ENCODE data around the gene SORL1-AS1.

SORL1-AS1 gene

DNA sequence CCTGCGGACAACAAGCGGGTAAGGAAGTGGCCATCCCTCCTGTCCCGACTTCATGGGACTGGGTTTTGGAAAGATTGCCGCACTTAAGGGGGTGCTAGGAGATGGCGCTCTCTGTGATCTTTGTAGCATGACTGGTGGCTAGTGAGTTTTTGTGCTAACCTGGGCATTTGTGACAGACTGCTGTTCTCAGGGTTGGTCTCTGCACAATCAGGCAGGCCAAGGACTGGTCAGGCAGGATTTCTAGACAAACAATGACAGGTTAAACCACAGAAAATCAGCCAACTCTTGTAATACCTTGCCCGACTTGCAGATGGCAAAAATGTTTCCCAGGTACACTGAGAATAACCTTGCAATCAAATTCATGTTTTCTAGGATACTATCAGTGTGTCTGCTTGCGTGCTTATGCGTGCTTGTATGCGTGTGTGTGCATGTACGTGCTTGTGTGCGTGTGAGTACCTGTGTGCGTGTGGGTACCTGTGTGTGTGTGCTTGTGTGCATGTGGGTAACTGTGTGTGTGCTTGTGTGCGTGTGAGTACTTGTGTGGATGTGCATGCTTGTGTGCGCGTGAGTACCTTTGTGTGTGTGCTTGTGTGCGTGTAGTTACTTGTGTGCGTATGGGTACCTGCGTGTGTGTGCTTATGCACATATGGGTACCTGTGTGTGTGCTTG, 25.6 kb upstream of the SORL1-AS1 start:
- ATAC-seq (no peak), DNase-seq (no peak)
- H3K27me3 ChIP-seq (ENCODE audit: insufficient read depth in 3 of 3, low read length in 2 of 3): peaks cover 0 to 1% (median 0%) of the 10 kb centered on the region in 3 donors
- H3K4me1 ChIP-seq: no peaks in the 10 kb centered on the region
- TF ChIP-seq, protein P1, sequence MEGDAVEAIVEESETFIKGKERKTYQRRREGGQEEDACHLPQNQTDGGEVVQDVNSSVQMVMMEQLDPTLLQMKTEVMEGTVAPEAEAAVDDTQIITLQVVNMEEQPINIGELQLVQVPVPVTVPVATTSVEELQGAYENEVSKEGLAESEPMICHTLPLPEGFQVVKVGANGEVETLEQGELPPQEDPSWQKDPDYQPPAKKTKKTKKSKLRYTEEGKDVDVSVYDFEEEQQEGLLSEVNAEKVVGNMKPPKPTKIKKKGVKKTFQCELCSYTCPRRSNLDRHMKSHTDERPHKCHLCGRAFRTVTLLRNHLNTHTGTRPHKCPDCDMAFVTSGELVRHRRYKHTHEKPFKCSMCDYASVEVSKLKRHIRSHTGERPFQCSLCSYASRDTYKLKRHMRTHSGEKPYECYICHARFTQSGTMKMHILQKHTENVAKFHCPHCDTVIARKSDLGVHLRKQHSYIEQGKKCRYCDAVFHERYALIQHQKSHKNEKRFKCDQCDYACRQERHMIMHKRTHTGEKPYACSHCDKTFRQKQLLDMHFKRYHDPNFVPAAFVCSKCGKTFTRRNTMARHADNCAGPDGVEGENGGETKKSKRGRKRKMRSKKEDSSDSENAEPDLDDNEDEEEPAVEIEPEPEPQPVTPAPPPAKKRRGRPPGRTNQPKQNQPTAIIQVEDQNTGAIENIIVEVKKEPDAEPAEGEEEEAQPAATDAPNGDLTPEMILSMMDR (IDR thresholded peaks at IDR 0.05): no peak
- H3K27ac ChIP-seq: no peak overlapping the region
- no peak overlapping the region for H3K4me3 ChIP-seq
- H3K9me3 ChIP-seq: no peaks in the 10 kb centered on the region
- H3K36me3 ChIP-seq (ENCODE audit: insufficient read depth in 1 of 2, low read depth in 1 of 2): no peaks in the 10 kb centered on the region
- intact Hi-C loops (cut with DNase I): no loop called here
- WGBS, 3 donors: 96% methylated on average over 18 of the region's 18 CpGs

DNA sequence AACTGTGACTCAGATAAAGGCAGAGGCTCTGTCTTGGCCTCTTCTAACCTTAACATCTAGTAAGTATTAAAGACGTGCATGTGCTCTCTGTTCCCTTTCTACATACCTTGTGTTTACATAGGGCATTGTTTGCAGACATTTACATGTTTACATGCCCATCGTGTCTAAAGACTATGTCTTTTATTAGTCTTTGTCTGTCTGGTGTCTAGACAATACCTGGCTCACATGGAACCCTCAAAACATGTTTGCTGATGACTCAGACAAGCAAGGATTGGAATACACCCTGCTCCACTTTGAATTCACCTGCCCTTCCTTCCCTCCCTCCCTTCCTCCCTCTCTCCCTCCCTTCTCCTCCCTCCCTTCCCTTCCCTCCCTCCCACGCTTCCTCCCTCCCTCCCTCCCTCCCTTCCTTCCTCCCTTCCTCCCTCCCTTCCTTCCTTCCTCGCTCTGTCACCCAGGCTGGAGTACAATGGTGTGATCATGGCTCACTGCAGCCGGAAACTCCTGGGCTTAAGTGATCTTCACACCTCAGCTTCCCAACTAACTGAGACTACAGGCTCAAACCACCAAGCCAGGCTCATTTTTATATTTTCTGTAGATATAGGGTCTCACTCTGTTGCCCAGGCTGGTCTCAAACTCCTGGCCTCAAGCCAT, 23.7 kb upstream of the SORL1-AS1 start:
- H3K9me3 ChIP-seq: no peaks in the 10 kb centered on the region
- WGBS, 3 donors: 67 to 73% (median 72%) methylated on average over 5 of the region's 5 CpGs

DNA sequence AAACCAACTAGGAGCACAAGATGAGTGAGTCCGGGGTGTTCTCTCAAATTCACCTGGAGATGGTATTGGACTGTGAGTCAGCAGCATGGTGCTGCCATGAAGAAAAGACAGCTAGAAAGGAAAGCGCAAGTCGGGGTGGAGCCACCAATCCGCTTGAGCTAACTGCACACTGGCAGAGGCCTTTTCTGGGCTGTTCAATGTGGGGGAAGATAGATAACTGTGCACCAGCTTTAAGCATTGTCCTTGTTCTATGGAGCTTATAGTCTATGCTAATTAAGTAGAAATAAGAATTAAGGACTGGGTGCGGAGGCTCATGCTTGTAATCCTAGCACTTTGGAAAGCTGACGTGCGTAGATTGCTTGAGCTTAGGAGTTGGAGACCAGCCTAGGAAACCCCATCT, 21.9 kb upstream of the SORL1-AS1 start:
- TF ChIP-seq, protein P1 (IDR thresholded peaks at IDR 0.05): no peak
- no peak for DNase-seq

More for the DNA sequence above, 23.7 kb upstream of the SORL1-AS1 start:
- H3K27ac ChIP-seq: no peak overlapping the region
- intact Hi-C loops (cut with DNase I): no loop called here
- no peak for ATAC-seq
- DNase-seq: no peak
- no peaks in the 10 kb centered on the region for H3K4me1 ChIP-seq
- no peaks in the 10 kb centered on the region for H3K36me3 ChIP-seq (ENCODE audit: insufficient read depth in 1 of 2, low read depth in 1 of 2)
- TF ChIP-seq, protein P1 (IDR thresholded peaks at IDR 0.05): no peak
- H3K27me3 ChIP-seq (ENCODE audit: insufficient read depth in 3 of 3, low read length in 2 of 3): peaks cover 0 to 1% (median 0%) of the 10 kb centered on the region in 3 donors
- H3K4me3 ChIP-seq: no peak overlapping the region

DNA sequence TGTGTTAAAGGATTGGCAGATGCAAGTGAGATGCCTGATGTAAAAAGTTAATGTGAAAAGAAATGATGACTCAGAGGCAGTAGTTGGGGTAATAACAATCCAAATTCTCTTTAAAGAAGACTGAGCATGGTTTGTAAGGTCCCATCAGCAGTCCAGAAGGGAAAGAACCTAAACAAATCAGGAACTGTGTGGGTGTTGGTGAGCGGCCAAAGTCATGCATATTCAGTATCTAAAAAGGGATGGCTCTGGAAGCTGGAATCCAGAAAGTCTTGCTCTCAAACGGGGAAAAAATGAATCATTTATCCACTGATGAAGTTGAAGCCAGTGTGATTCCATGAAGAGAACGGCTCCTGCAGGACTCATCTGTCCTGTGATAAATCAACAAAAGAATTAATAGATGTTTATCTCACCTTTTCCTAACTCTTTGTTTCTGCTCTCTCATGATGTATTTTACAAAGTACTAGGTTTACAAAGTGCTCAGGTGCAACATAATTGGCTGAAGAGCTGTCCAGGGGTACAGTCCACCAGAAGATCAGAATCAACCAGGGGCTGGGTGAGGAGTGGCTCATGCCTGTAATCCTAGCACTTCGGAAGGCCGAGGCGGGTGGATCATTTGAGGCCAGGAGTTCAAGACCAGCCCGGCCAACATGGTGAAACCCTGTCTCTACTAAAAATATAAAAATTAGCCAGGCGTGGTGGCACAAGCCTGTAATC, 20.5 kb upstream of the SORL1-AS1 start:
- ATAC-seq: no peak
- Histone ChIP-seq H3K4me1 (no peaks in the 10 kb centered on the region), H3K4me3 (no peak overlapping the region), H3K9me3 (no peaks in the 10 kb centered on the region), H3K27me3 (ENCODE audit: insufficient read depth in 3 of 3, low read length in 2 of 3) (peaks cover 0 to 6% (median 0%) of the 10 kb centered on the region in 3 donors), H3K36me3 (ENCODE audit: insufficient read depth in 1 of 2, low read depth in 1 of 2) (no peaks in the 10 kb centered on the region), H3K27ac (no peak overlapping the region)
- TF ChIP-seq, protein P1 (IDR thresholded peaks at IDR 0.05): no peak
- WGBS, 3 donors: 71 to 82% (median 74%) methylated on average over 8 of the region's 8 CpGs
- intact Hi-C loops (cut with DNase I): no loop called here
- no peak for DNase-seq

More for the DNA sequence above, 21.9 kb upstream of the SORL1-AS1 start:
- WGBS, 3 donors: 96 to 97% (median 97%) methylated on average over 7 of the region's 7 CpGs
- no peak overlapping the region for H3K27ac ChIP-seq
- H3K4me1 ChIP-seq: no peaks in the 10 kb centered on the region
- no peak overlapping the region for H3K4me3 ChIP-seq
- no peaks in the 10 kb centered on the region for H3K36me3 ChIP-seq (ENCODE audit: insufficient read depth in 1 of 2, low read depth in 1 of 2)
- H3K9me3 ChIP-seq: no peaks in the 10 kb centered on the region
- no peak for ATAC-seq
- intact Hi-C loops (cut with DNase I): no loop called here
- H3K27me3 ChIP-seq (ENCODE audit: insufficient read depth in 3 of 3, low read length in 2 of 3): peaks cover 0 to 1% (median 0%) of the 10 kb centered on the region in 3 donors
